ENCODE data around the gene UGT2B11. TPM values are rescaled to one million over a fixed set of nuclear protein-coding genes. Genes with fewer than 3 reads are reported as not detected.

The UGT2B11 gene
- total RNA-seq, 3 donors from 2014 or later (not counting 1 experiment from before 2014, with no cell fraction given) = not detected

Other genes starting within 250 kb of the UGT2B11 start
- not detected for gene UGT2B7, start 118.3 kb downstream of the UGT2B11 start, total RNA-seq
- not detected for gene UGT2B28, start 65.7 kb upstream of the UGT2B11 start, total RNA-seq

Data from natural killer cell (primary cell).